ACHN (cell line): ENCODE data around the gene KIAA0513.

Source experiments
- DNase-seq: peaks from one replicate; pipeline ENCODE4 v3.0.0-alpha.2; 2015
- in situ Hi-C: cut with HindIII; loops from 2 replicates; pipeline ENCODE4 v1.10.0; 2017; ENCODE audit warnings: low sequenced_read_pairs, low pct_ligation_motif_present, low pct_unique_long_range_greater_than_20kb

The KIAA0513 gene

GRCh38 chr16:85003725-85004586 lies 23.6 kb upstream of the KIAA0513 start:
- no peak for DNase-seq
- in situ Hi-C loops: no loop called here

GRCh38 chr16:85004587-85005205 lies 22.9 kb upstream of the KIAA0513 start:
- in situ Hi-C loops: no loop called here
- peak; percentile 98 for DNase-seq

DNA sequence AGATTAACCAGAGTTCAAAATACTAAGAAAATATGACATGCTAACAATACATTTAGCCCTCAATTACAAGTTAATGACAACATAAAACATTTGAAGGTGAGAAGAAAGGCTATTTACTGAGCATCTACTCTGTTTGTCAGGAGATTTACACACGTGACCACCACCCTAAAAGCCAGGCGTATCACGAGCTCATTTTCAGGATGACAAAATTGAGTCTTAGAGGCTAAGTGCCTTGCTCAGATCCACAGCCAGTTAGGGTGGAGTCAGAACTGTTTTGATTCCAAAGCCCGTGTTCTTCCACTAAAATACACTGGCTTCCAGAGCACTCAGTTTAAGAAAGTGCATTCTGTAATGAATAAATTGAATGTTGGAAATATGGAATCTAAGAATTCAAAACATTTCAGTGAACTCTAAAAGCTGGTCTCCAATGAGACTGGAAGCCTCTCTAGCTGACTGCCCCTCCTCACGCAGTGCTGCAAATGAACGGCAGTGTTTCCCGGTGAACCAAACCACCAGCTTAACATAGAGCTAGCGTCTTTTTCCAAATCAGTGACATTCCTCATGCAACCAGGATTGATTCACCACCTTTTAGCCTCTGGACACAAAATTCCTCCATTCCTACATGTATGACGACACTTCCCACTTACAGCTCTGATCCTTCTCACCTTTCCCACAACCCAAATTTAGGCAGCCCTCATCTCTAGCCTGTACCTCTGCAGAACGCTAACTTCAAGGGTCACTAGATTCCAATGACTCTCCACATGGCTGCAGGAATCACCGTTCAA lies 22.1 kb upstream of the KIAA0513 start:
- DNase-seq: peak; percentile 76
- in situ Hi-C loops: no loop called here

DNA sequence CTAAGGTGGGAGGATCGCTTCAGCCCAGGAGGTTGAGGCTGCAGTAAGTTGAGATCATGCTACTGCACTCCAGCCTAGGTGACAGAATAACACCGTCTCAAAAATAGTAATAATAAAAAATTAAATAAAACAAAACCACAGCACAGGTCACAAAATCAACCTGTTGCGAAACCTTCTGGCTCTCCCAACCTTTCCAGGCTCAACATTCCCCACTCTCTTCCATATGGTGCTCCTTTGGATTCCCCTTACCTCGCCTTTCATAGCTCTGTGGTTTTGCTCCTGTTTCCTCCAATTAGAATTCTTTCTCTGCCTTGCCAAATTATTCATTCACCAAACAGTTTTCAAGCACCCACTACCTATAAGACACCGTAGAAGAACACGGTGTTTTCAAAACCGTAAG lies 21.0 kb upstream of the KIAA0513 start:
- no peak for DNase-seq
- in situ Hi-C loops: no loop called here

DNA sequence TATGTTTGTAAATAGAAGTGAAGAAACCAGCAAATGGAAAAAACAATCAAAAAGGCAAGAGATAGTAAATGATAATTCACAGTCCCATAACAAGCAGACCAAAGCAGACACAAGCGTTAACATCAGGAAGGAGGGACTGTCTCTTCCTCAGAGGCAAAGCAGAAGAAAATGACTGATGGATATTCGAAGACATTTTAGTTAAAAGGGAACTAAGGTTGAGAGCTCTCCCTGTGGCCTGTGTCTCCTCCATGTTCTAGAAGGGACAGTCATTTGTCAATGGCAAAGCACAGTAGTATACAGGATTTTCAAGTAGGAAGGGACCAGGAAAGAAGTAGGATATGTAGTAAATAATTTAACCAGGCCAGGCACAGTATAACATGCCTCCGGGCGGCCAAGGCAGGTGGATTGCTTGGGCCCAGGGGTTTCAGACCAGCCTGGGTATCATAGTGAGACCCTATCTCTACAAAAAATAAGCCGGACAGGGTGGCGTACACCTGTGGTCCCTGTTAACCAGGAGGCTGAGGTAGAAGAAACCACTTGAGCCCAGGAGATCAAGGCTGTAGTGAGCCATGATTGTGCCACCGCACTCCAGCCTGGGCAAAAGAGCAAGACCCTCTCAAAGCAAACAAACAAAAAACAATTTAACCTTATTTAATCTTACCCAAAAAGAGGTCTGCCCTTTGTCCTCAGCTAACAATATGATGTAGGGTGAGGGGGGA lies 19.9 kb upstream of the KIAA0513 start:
- in situ Hi-C loops: no loop called here
- DNase-seq: no peak

DNA sequence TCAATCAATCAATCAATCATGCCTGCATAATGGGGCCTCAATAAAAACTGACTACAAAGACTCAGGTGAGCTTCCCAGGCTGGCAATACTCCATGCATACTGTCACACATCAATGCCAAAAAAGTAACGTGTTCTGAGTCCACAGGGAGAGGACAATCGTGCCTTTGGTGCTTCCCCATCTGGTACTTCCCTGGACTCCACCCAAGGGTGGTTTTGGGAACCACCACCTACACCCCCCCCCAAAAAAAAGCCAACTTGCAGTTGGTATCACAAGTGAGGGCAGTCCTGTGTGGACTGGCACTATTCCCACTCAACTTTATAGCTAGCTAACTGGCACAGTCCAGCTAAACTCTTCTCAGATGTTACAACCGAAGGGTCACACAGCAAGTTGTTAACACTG lies 19.3 kb upstream of the KIAA0513 start:
- in situ Hi-C loops: no loop called here
- no peak for DNase-seq

GRCh38 chr16:85010446-85010930 lies 17.1 kb upstream of the KIAA0513 start:
- in situ Hi-C loops: no loop called here
- no peak for DNase-seq

GRCh38 chr16:85010931-85011845 lies 16.4 kb upstream of the KIAA0513 start, which contains the start of gene ZDHHC7:
Gene ZDHHC7 (minus strand): TSS chr16:85011535. CDS start chr16:84990618, 20,917 bp downstream.
- in situ Hi-C loops: no loop called here
- peak; percentile 89 for DNase-seq

DNA sequence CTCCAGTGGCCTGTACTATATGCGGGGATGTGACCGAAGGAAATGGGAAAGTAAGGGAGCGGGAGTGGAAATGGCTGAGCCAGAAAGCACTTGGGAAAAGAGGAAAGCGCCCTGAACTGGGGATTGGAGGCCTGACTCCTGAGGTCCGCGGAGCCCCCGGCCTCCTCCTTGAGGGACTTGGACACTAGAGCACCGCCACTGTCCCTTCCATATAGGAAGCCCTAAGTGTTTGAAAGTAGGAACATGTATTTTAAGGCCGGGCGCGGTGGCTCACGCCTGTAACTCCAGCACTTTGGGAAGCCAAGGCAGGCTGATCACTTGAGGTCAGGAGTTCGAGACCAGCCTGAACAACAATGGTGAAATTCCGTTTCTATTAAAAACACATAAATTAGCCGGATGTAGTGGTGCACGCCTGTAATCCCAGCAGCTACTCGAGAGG lies 15.7 kb upstream of the KIAA0513 start:
- no peak for DNase-seq
- in situ Hi-C loops: no loop called here

- DNase-seq: no peak
- in situ Hi-C loops: no loop called here
Observed at GRCh38 chr16:85014311-85014710, 13.3 kb upstream of the KIAA0513 start.

GRCh38 chr16:85015481-85016187 lies 12.0 kb upstream of the KIAA0513 start:
- no peak for DNase-seq
- in situ Hi-C loops: no loop called here

DNA sequence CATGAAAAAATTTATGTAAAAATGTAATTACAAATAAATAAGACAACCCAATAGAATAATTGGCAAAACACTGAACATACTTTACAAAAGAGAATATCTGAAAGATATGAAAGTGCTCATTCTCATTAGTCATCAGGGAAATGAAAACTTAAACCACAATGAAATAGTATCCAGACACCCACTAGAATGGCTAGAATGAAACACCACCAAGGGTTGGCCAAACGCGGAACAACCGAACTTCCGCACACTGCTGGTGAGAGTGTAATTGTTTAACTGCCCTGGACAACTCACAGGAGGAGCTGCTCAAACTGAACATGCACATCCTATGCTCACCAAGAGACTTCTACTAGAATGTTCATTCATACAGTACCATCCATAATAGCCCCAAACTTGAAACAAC lies 10.4 kb upstream of the KIAA0513 start:
- in situ Hi-C loops: no loop called here
- no peak for DNase-seq

DNA sequence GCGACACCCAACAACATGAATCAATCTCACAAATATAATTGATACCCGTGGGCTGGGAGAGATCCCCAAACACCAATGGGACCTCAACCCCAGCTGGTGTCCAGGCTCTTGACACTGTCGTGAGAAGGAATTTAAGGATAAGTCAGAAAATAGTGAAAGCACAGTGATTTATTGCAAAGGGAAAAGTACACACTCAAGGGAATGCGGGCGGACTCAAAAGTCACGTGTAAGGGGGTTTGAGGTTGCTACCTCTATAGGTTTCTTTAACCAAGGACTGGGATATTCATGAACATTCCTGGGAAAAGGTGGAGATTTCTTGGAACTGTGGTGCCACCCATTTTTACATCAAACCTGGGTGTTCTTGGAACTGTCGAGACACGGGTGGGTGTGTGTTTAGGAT lies 10.0 kb upstream of the KIAA0513 start:
- in situ Hi-C loops: no loop called here

GRCh38 chr16:85018529-85019236 lies 8.9 kb upstream of the KIAA0513 start:
- in situ Hi-C loops: no loop called here
- peak; percentile 81 for DNase-seq

More for the DNA sequence above, 10.0 kb upstream of the KIAA0513 start:
- no peak for DNase-seq

DNA sequence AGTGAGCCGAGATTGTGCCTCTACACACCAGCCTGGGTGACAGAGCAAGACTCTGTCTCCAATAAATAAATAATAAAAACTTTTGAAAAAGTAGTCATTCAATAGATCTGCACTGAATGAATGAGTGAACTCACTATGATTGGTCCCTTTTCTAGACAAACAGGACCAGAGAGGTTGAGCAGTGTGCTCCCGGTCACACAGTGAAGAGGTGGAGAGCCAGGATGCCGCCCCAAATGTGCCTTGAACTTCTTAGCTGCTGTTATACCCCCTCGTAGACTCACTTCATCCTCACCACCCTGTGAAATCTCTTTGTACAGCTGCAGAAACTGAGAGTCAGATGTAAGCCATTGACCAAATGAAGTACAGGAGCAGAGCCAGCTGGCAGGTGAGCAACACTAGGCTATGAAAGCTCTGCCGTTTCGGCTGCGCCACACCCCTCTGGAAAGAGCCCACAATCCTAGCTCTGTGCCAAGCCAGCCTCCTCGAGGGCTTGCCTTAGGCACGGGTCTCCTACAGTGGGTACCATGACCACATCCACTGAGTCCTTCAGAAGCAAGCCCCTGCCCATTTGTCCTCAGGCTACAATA lies 7.8 kb upstream of the KIAA0513 start:
- in situ Hi-C loops: no loop called here
- no peak for DNase-seq
